Activated CD4-positive, alpha-beta T cell treated with anti-CD3 and anti-CD28 coated beads, Interleukin-2, Interleukin-6, amounts not matched to agents 100 ng/mL and 50 ng/mL, durations not matched to agents 16 hours and 8 hours (primary cell): ENCODE measurements around the gene FNIP1.
"Not testable (repeated sequence)": the region's sequence is repeated elsewhere in the genome, so short reads cannot be mapped to it uniquely, and the experiment has no call there.

ENCODE experiments used
- DNase-seq: peaks from one replicate; pipeline ENCODE4 v3.0.0-alpha.2; 2020

The FNIP1 gene

GRCh38 chr5:131749723-131750470 lies 46.9 kb downstream of the FNIP1 start:
- no peak for DNase-seq

GRCh38 chr5:131749138-131749537 lies 47.7 kb downstream of the FNIP1 start:
- no peak for DNase-seq

GRCh38 chr5:131747180-131748105 lies 49.4 kb downstream of the FNIP1 start:
- DNase-seq = peak; percentile 50

- no peak for DNase-seq
Measured at GRCh38 chr5:131746423-131746822, 50.4 kb downstream of the FNIP1 start.

GRCh38 chr5:131745703-131746102 lies 51.1 kb downstream of the FNIP1 start:
- DNase-seq = no peak

GRCh38 chr5:131745155-131745554 lies 51.7 kb downstream of the FNIP1 start:
- DNase-seq = no peak

- DNase-seq = no peak
Measured at GRCh38 chr5:131740477-131740876, 56.3 kb downstream of the FNIP1 start.

GRCh38 chr5:131735393-131735792 lies 61.4 kb downstream of the FNIP1 start:
- no peak for DNase-seq

GRCh38 chr5:131734939-131735338 lies 61.9 kb downstream of the FNIP1 start:
- DNase-seq = not testable (repeated sequence)

GRCh38 chr5:131729292-131729691 lies 67.5 kb downstream of the FNIP1 start:
- DNase-seq = not testable (repeated sequence)

- not testable (repeated sequence) for DNase-seq
Measured at GRCh38 chr5:131724089-131724488, 72.7 kb downstream of the FNIP1 start.

- no peak for DNase-seq
Measured at GRCh38 chr5:131720714-131721113, 76.1 kb downstream of the FNIP1 start.

- no peak for DNase-seq
Measured at GRCh38 chr5:131719564-131719963, 77.3 kb downstream of the FNIP1 start.

GRCh38 chr5:131718487-131719014 lies 78.3 kb downstream of the FNIP1 start:
- no peak for DNase-seq

GRCh38 chr5:131717164-131717563 lies 79.7 kb downstream of the FNIP1 start:
- DNase-seq = not testable (repeated sequence)

GRCh38 chr5:131716650-131717049 lies 80.2 kb downstream of the FNIP1 start:
- DNase-seq = no peak

- no peak for DNase-seq
Measured at GRCh38 chr5:131710391-131710790, 86.4 kb downstream of the FNIP1 start.

- no peak for DNase-seq
Measured at GRCh38 chr5:131709043-131709442, 87.8 kb downstream of the FNIP1 start.

GRCh38 chr5:131706281-131706680 lies 90.5 kb downstream of the FNIP1 start:
- no peak for DNase-seq

GRCh38 chr5:131694926-131695325 lies 101.9 kb downstream of the FNIP1 start:
- no peak for DNase-seq

- no peak for DNase-seq
Measured at GRCh38 chr5:131693894-131694293, 102.9 kb downstream of the FNIP1 start.

- DNase-seq = no peak
Measured at GRCh38 chr5:131685516-131686171, 111.2 kb downstream of the FNIP1 start.

- no peak for DNase-seq
Measured at GRCh38 chr5:131684595-131684994, 112.2 kb downstream of the FNIP1 start.
